ENCODE results near the gene HIVEP3. TPM values are rescaled to one million over a fixed set of nuclear protein-coding genes. Genes with fewer than 3 reads are reported as not detected.

HIVEP3 gene
- total and polyA plus RNA-seq, 2 experiments from 2014 or later, result 0.57 to 5.9 TPM

DNA sequence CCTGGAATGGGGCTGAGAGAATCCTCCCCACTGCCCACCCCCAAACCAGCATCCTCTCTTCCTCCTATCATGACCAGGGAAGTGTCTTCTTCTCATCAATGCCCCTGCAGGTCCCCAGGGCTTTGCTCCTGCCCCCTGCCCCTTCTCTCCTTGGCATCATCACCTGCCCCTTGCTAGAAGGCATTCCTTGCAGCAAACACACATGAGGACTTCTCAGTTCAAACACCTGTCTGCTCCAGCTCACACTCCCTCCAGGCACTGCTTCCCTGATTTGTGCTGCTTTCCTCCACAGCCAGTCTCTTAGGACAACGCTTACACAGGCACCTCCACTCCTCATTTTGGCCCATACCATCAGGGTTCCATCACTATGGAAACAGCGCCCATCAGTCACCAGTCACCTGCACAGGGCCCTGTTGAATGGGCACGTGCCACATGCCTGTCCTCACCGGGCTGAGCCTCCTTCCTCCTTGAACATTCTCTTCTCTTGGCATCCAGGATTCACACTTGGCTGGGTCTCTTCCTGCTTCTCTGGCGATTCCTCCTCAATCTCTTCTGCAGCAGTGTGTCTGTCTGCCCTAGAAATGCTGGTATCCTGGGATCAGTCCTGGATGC lies 352.3 kb downstream of the HIVEP3 start:
- Histone ChIP-seq H3K4me1 (ENCODE audit: insufficient read depth) (no peaks in the 10 kb centered on the region), H3K4me3 (no peak overlapping the region), H3K9me3 (ENCODE audit: low read depth) (no peaks in the 10 kb centered on the region), H3K79me2 (no peaks in the 10 kb centered on the region), H4K20me1 (ENCODE audit: insufficient read depth, poor library complexity, severe bottlenecking) (no peaks in the 10 kb centered on the region), H3K27me3 (peaks cover 3% of the 10 kb centered on the region), H3K9me2 (replicated peaks; ENCODE audit: insufficient read depth) (no peaks in the 10 kb centered on the region), H3K4me2 (no peak overlapping the region), H3K36me3 (replicated peaks; ENCODE audit: insufficient read depth, low read depth) (no peaks in the 10 kb centered on the region), H3K27ac (no peak overlapping the region), H2AFZ (no peak overlapping the region)
- 92% methylated on average over 5 of the region's 5 CpGs for WGBS (ENCODE audit: low lambda C conversion rate, missing lambda C conversion rate)
- TF ChIP-seq EZH2phosphoT487 (IDR thresholded peaks at IDR 0.05; ENCODE audit: low read depth, severe bottlenecking, unreplicated experiment) (no peak), EZH2 (IDR thresholded peaks at IDR 0.05; ENCODE audit: borderline replicate concordance) (no peak)
- TF ChIP-seq, protein P1, sequence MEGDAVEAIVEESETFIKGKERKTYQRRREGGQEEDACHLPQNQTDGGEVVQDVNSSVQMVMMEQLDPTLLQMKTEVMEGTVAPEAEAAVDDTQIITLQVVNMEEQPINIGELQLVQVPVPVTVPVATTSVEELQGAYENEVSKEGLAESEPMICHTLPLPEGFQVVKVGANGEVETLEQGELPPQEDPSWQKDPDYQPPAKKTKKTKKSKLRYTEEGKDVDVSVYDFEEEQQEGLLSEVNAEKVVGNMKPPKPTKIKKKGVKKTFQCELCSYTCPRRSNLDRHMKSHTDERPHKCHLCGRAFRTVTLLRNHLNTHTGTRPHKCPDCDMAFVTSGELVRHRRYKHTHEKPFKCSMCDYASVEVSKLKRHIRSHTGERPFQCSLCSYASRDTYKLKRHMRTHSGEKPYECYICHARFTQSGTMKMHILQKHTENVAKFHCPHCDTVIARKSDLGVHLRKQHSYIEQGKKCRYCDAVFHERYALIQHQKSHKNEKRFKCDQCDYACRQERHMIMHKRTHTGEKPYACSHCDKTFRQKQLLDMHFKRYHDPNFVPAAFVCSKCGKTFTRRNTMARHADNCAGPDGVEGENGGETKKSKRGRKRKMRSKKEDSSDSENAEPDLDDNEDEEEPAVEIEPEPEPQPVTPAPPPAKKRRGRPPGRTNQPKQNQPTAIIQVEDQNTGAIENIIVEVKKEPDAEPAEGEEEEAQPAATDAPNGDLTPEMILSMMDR (IDR thresholded peaks at IDR 0.05; ENCODE audit: poor library complexity), result no peak
- DNase-seq (ENCODE audit: low spot score), result no peak

DNA sequence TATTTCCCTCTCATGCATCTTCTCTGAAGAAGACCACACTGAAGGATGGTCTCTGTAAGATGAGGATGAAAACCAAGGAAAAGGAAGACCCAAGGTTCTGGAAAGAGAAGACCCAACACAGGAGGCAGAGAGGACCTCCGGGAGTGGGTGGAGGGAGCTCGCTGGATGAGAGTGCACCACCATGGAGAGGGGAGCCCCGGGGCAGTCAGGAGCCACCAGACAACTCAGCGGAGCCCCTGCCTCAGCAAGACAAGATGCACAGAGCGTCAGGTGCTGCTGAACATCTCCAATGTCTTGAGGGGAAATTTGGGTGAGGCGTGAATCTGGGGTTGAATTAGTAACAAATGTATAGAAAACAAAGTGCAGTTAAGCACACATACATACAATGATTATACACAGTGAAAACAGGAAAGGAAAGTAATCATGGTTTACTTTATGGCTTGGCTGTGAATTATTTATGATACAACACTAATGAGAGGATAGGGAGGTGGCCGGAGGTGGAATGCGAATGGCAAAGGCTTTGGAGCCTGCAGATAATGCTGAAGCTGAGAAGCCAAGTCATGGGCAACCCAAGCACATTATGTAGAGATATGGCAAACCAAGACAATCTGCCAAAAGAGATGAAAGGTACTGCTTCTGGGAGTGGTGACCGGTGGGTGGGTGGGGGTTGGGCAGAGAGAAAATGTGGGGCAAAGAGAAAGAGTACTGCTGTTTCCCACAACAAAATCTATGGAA lies 353.8 kb downstream of the HIVEP3 start:
- Histone ChIP-seq H2AFZ (no peak overlapping the region), H3K27me3 (no peaks in the 10 kb centered on the region), H3K9me2 (replicated peaks; ENCODE audit: insufficient read depth) (no peaks in the 10 kb centered on the region), H3K27ac (no peak overlapping the region), H3K79me2 (no peaks in the 10 kb centered on the region), H3K9me3 (ENCODE audit: low read depth) (no peaks in the 10 kb centered on the region), H3K4me2 (no peak overlapping the region), H3K36me3 (replicated peaks; ENCODE audit: insufficient read depth, low read depth) (no peaks in the 10 kb centered on the region), H3K4me1 (ENCODE audit: insufficient read depth) (no peaks in the 10 kb centered on the region), H3K4me3 (no peak overlapping the region), H4K20me1 (ENCODE audit: insufficient read depth, poor library complexity, severe bottlenecking) (no peaks in the 10 kb centered on the region)
- 86% methylated on average over 9 of the region's 9 CpGs for WGBS (ENCODE audit: low lambda C conversion rate, missing lambda C conversion rate)
- TF ChIP-seq, protein P1 (IDR thresholded peaks at IDR 0.05; ENCODE audit: poor library complexity), result no peak
- no peak for TF ChIP-seq EZH2 (IDR thresholded peaks at IDR 0.05; ENCODE audit: borderline replicate concordance)
- TF ChIP-seq EZH2phosphoT487 (IDR thresholded peaks at IDR 0.05; ENCODE audit: low read depth, severe bottlenecking, unreplicated experiment), result no peak
- DNase-seq (ENCODE audit: low spot score), result no peak

- H3K4me2 ChIP-seq, result no peak overlapping the region
- no peak overlapping the region for H2AFZ ChIP-seq
- H4K20me1 ChIP-seq (ENCODE audit: insufficient read depth, poor library complexity, severe bottlenecking), result no peaks in the 10 kb centered on the region
- H3K79me2 ChIP-seq, result no peaks in the 10 kb centered on the region
- H3K27ac ChIP-seq, result no peak overlapping the region
- no peaks in the 10 kb centered on the region for H3K4me1 ChIP-seq (ENCODE audit: insufficient read depth)
- no peaks in the 10 kb centered on the region for H3K36me3 ChIP-seq (replicated peaks; ENCODE audit: insufficient read depth, low read depth)
- no peaks in the 10 kb centered on the region for H3K9me3 ChIP-seq (ENCODE audit: low read depth)
- no peaks in the 10 kb centered on the region for H3K9me2 ChIP-seq (replicated peaks; ENCODE audit: insufficient read depth)
- no peak overlapping the region for H3K4me3 ChIP-seq
- TF ChIP-seq, protein P1 (IDR thresholded peaks at IDR 0.05; ENCODE audit: poor library complexity), result no peak
- TF ChIP-seq EZH2phosphoT487 (IDR thresholded peaks at IDR 0.05; ENCODE audit: low read depth, severe bottlenecking, unreplicated experiment), result no peak
- no peak for TF ChIP-seq EZH2 (IDR thresholded peaks at IDR 0.05; ENCODE audit: borderline replicate concordance)
- H3K27me3 ChIP-seq, result no peaks in the 10 kb centered on the region
- DNase-seq (ENCODE audit: low spot score), result no peak
Observed at GRCh38 chr1:41562328-41562727, 356.4 kb downstream of the HIVEP3 start.
